Measurements from ENCODE around the gene IPO11. TPM values are rescaled to one million over a fixed set of nuclear protein-coding genes. Genes with fewer than 3 reads are reported as not detected.

Gene IPO11
- total RNA-seq: 10 to 100 TPM; 46.2 to 49.9 TPM

- Mint-ChIP-seq H3K27ac (peak within 1 kb of the TSS; percentile 95 to 99), H3K36me3 (no peaks in the 10 kb centered on the region), H3K9me3 (no peaks in the 10 kb centered on the region)
- ATAC-seq: peak; percentile 94 to 97
- DNase-seq (ENCODE audit: low spot score in 2 of 2): peak; percentile 97 to 99
Observed at GRCh38 chr5:62412549-62413329, at the start of gene IPO11. Gene IPO11, plus strand, starts transcription at chr5:62412763. Its CDS starts 24,517 bp downstream, at chr5:62437280.

GRCh38 chr5:62369039-62369438 is 43.5 kb upstream of the IPO11 start:
- H3K27ac Mint-ChIP-seq: peak overlapping the region in 1 of 2 donors; percentile 76
- H3K9me3 Mint-ChIP-seq: no peaks in the 10 kb centered on the region
- ATAC-seq: peak; percentile 47 to 61
- peaks cover 0 to 14% of the 10 kb centered on the region in 2 donors for H3K36me3 Mint-ChIP-seq
- DNase-seq (ENCODE audit: low spot score in 2 of 2): no peak

- Mint-ChIP-seq H3K36me3 (peaks cover 0 to 14% of the 10 kb centered on the region in 2 donors), H3K27ac (no peak overlapping the region), H3K9me3 (no peaks in the 10 kb centered on the region)
- no peak for ATAC-seq
- no peak for DNase-seq (ENCODE audit: low spot score in 2 of 2)
Observed at GRCh38 chr5:62371409-62371808, 41.2 kb upstream of the IPO11 start.

- peaks cover 0 to 14% of the 10 kb centered on the region in 2 donors for H3K36me3 Mint-ChIP-seq
Observed at GRCh38 chr5:62372600-62372999, 40.0 kb upstream of the IPO11 start.

GRCh38 chr5:62373382-62373781 is 39.2 kb upstream of the IPO11 start:
- no peak for DNase-seq (ENCODE audit: low spot score in 2 of 2)
- ATAC-seq: no peak
- H3K36me3 Mint-ChIP-seq: peaks cover 0 to 14% of the 10 kb centered on the region in 2 donors
- H3K27ac Mint-ChIP-seq: no peak overlapping the region
- no peaks in the 10 kb centered on the region for H3K9me3 Mint-ChIP-seq

More at GRCh38 chr5:62372600-62372999, 40.0 kb upstream of the IPO11 start:
- Mint-ChIP-seq H3K27ac (no peak overlapping the region), H3K9me3 (no peaks in the 10 kb centered on the region)
- ATAC-seq (no peak), DNase-seq (ENCODE audit: low spot score in 2 of 2) (no peak)

GRCh38 chr5:62374090-62374489 is 38.5 kb upstream of the IPO11 start:
- Mint-ChIP-seq H3K27ac (no peak overlapping the region), H3K36me3 (peaks cover 0 to 12% of the 10 kb centered on the region in 2 donors), H3K9me3 (no peaks in the 10 kb centered on the region)
- ATAC-seq (no peak), DNase-seq (ENCODE audit: low spot score in 2 of 2) (no peak)

GRCh38 chr5:62375627-62376026 is 36.9 kb upstream of the IPO11 start:
- ATAC-seq (no peak), DNase-seq (ENCODE audit: low spot score in 2 of 2) (no peak)
- peaks cover 0 to 15% of the 10 kb centered on the region in 2 donors for H3K36me3 Mint-ChIP-seq
- H3K27ac Mint-ChIP-seq: peak overlapping the region in 1 of 2 donors; percentile 45
- H3K9me3 Mint-ChIP-seq: no peaks in the 10 kb centered on the region

- DNase-seq (ENCODE audit: low spot score in 2 of 2) (no peak), ATAC-seq (no peak)
- Mint-ChIP-seq H3K9me3 (no peaks in the 10 kb centered on the region), H3K27ac (peak overlapping the region in 1 of 2 donors; percentile 45), H3K36me3 (peaks cover 0 to 19% of the 10 kb centered on the region in 2 donors)
Observed at GRCh38 chr5:62376064-62376463, 36.5 kb upstream of the IPO11 start.

GRCh38 chr5:62385131-62385530 is 27.4 kb upstream of the IPO11 start:
- ATAC-seq (no peak), DNase-seq (ENCODE audit: low spot score in 2 of 2) (no peak)
- no peaks in the 10 kb centered on the region for H3K9me3 Mint-ChIP-seq
- peaks cover 0 to 19% of the 10 kb centered on the region in 2 donors for H3K36me3 Mint-ChIP-seq
- peak overlapping the region in 1 of 2 donors; percentile 20 for H3K27ac Mint-ChIP-seq

GRCh38 chr5:62385816-62386400 is 26.7 kb upstream of the IPO11 start:
- H3K27ac Mint-ChIP-seq: no peak overlapping the region
- H3K36me3 Mint-ChIP-seq: peaks cover 0 to 11% of the 10 kb centered on the region in 2 donors
- ATAC-seq: no peak
- no peak for DNase-seq (ENCODE audit: low spot score in 2 of 2)
- H3K9me3 Mint-ChIP-seq: no peaks in the 10 kb centered on the region

- H3K27ac Mint-ChIP-seq: peak overlapping the region in 1 of 2 donors; percentile 82
- DNase-seq (ENCODE audit: low spot score in 2 of 2) (no peak), ATAC-seq (no peak)
- peaks cover 0 to 8% of the 10 kb centered on the region in 2 donors for H3K36me3 Mint-ChIP-seq
- H3K9me3 Mint-ChIP-seq: no peaks in the 10 kb centered on the region
Observed at GRCh38 chr5:62386824-62387223, 25.7 kb upstream of the IPO11 start.

GRCh38 chr5:62395210-62395950 is 17.2 kb upstream of the IPO11 start:
- Mint-ChIP-seq H3K27ac (peak overlapping the region; percentile 85 to 95), H3K9me3 (no peaks in the 10 kb centered on the region), H3K36me3 (peaks cover 0 to 61% of the 10 kb centered on the region in 2 donors)
- ATAC-seq (peak; percentile 85 to 88), DNase-seq (ENCODE audit: low spot score in 2 of 2) (peak in 1 of 2 donors; percentile 31)

GRCh38 chr5:62403411-62404250 is 8.9 kb upstream of the IPO11 start, which contains the start of gene DIMT1:
Gene DIMT1, minus strand, starts transcription at chr5:62403905. Its CDS starts 133 bp downstream, at chr5:62403772.
- ATAC-seq (peak; percentile 95 to 96), DNase-seq (ENCODE audit: low spot score in 2 of 2) (peak; percentile 91 to 94)
- Mint-ChIP-seq H3K36me3 (peaks cover 23 to 24% of the 10 kb centered on the region in 2 donors), H3K27ac (peak within 1 kb of the TSS; percentile 97 to 99), H3K9me3 (no peaks in the 10 kb centered on the region)

- Mint-ChIP-seq H3K36me3 (no peaks in the 10 kb centered on the region), H3K9me3 (no peaks in the 10 kb centered on the region), H3K27ac (peak overlapping the region; percentile 95 to 99)
- DNase-seq (ENCODE audit: low spot score in 2 of 2) (no peak), ATAC-seq (no peak)
Observed at GRCh38 chr5:62413711-62414110, 1.1 kb downstream of the IPO11 start.

GRCh38 chr5:62418462-62419076 is 6.0 kb downstream of the IPO11 start:
- Mint-ChIP-seq H3K36me3 (no peaks in the 10 kb centered on the region), H3K27ac (no peak overlapping the region), H3K9me3 (no peaks in the 10 kb centered on the region)
- ATAC-seq (no peak), DNase-seq (ENCODE audit: low spot score in 2 of 2) (no peak)

GRCh38 chr5:62419609-62420008 is 7.0 kb downstream of the IPO11 start:
- ATAC-seq (no peak), DNase-seq (ENCODE audit: low spot score in 2 of 2) (no peak)
- Mint-ChIP-seq H3K36me3 (no peaks in the 10 kb centered on the region), H3K27ac (no peak overlapping the region), H3K9me3 (no peaks in the 10 kb centered on the region)
